GM12864 (cell line): ENCODE measurements around the gene LEMD2.
"Not testable (repeated sequence)": the region's sequence is repeated elsewhere in the genome, so short reads cannot be mapped to it uniquely, and the experiment has no call there.

Experiments
- DNase-seq: peaks from one replicate; pipeline ENCODE4 v3.0.0-alpha.2; 2011; ENCODE audit warnings: low read depth
- H3K4me3 ChIP-seq: 2 replicates; pipeline ENCODE4 v1.5.1; 2011; ENCODE audit warnings: mild to moderate bottlenecking, low read depth, low read length, control low read depth
- TF ChIP-seq, protein P1 (sequence below): IDR thresholded peaks from 2 replicates; pipeline ENCODE4 v1.5.1; 2011; ENCODE audit warnings: low read depth, mild to moderate bottlenecking, moderate library complexity, low read length, control low read depth, inconsistent platforms; ENCODE audit errors: missing control alignments

LEMD2 gene

GRCh38 chr6:33788694-33789549 lies at the start of gene LEMD2:
Gene LEMD2 (minus strand): TSS chr6:33789130. CDS start chr6:33789116, 14 bp downstream.
- TF ChIP-seq, protein P1, sequence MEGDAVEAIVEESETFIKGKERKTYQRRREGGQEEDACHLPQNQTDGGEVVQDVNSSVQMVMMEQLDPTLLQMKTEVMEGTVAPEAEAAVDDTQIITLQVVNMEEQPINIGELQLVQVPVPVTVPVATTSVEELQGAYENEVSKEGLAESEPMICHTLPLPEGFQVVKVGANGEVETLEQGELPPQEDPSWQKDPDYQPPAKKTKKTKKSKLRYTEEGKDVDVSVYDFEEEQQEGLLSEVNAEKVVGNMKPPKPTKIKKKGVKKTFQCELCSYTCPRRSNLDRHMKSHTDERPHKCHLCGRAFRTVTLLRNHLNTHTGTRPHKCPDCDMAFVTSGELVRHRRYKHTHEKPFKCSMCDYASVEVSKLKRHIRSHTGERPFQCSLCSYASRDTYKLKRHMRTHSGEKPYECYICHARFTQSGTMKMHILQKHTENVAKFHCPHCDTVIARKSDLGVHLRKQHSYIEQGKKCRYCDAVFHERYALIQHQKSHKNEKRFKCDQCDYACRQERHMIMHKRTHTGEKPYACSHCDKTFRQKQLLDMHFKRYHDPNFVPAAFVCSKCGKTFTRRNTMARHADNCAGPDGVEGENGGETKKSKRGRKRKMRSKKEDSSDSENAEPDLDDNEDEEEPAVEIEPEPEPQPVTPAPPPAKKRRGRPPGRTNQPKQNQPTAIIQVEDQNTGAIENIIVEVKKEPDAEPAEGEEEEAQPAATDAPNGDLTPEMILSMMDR: no peak
- peak within 1 kb of the TSS; percentile 78 for H3K4me3 ChIP-seq
- DNase-seq: peak; percentile 77

DNA sequence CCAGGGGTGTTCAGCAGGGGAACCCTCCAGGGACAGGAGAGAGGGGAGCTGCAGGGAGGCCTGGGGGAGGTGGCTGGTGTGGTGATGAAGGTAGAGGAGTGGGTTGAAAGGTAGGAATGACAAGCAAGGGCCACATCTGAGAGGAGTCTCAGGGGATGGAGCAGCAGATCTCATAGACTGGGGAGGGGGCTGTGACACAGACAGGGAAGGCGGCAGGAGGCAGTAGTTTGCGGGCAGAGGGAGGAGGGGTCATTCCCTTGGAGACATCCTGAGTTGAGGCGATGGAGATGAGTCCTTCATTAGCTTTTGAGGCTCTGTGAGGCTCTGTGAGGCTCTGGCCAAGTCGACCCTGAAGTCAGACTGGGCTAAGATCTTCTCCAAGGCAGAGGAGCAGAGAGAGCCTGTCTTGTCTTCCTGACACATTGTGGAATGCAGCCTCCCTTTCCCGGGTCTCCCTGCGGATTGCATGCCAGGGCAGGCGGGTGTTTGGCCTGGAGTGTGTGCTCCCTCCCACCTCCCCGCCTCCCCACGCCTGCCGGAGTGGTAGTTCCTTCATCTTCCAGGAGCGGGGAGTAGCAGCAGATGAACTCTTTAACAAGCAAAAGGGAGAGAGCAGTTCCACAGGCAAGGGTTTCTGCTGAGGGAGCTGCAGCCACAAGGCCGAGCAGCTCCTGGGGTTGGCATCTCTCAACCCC lies 49.2 kb upstream of the LEMD2 start:
- TF ChIP-seq, protein P1: no peak
- no peak overlapping the region for H3K4me3 ChIP-seq
- DNase-seq: no peak

DNA sequence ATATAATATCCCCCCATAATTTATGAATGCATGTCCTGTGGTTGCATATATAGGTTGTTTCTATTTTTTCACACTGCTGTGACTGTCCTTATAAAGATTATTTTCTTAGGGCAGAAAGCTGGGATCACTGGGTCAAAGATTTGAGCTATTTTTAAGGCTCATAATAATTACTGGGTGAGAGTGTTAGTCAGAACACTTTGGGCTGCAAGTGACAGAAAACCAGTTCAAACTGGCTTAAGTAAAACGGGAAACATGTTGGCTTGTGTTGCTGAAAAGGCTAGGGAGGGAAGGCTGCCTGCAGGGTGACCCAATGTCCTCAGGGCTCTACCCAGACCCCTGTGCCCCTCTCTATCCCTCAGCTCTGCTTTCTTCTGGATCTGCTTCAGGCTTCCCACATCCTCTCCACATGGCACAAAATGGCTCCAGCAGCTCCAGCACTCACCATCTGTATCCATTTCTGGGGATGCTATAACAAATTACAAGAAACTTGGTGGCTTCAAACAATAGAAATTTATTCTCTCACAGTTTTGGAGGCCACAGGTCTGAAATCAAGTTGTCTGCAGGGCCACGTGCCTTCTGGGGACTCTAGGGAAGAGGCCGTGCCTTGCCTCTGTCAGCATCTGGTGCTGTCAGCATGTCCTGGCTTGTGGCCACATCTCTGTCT lies 48.0 kb upstream of the LEMD2 start:
- no peak overlapping the region for H3K4me3 ChIP-seq
- no peak for DNase-seq
- TF ChIP-seq, protein P1: no peak

GRCh38 chr6:33834401-33835392 lies 45.8 kb upstream of the LEMD2 start:
- H3K4me3 ChIP-seq: no peak overlapping the region
- DNase-seq: no peak
- TF ChIP-seq, protein P1: no peak

- no peak overlapping the region for H3K4me3 ChIP-seq
- no peak for DNase-seq
- TF ChIP-seq, protein P1: no peak
Observed at GRCh38 chr6:33833599-33833998, 44.7 kb upstream of the LEMD2 start.

GRCh38 chr6:33832831-33833230 lies 43.9 kb upstream of the LEMD2 start:
- not testable (repeated sequence) for DNase-seq, H3K4me3 ChIP-seq

- not testable (repeated sequence) for DNase-seq, H3K4me3 ChIP-seq
Observed at GRCh38 chr6:33831725-33832124, 42.8 kb upstream of the LEMD2 start.
